ENCODE results near the gene PARD3. TPM values are rescaled to one million over a fixed set of nuclear protein-coding genes. Genes with fewer than 3 reads are reported as not detected.

Gene PARD3
- total RNA-seq, 2 donors from 2014 or later: 23.1 to 29.7 TPM

DNA sequence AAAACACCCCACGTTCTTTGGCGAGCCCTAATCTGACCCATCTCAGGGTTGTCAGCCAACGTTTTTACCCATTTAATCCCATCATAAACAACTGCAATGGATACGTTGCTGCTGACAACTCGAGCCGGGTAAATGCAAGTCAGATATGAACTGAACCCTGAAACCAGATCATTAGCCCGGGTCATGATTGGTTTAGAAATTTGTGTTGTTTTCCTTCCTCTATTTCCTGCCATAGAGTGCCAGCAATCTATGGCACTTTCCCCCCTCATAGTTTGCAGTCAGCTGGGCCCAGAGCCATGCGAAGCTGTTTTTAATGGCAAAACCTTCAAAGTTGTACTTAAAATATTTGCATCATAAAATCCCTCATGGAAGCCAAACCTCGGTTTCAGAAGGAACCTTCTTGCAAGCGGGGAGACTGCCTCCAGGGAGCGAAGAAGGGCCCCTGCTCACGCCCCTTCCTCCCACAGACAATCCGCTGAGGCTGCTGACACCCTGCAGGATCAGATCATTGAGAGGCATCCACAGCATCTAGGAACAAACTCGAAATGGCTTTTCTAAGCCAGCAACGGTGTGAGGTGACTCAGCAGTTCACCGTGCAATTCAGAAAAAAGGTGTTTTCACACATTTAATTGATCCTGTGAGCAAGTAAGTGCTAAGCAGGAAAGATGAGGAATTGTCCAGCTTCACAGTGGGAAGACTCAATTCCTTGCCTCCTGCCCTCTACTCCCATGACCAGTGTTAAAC lies 710.1 kb downstream of the PARD3 start:
- intact Hi-C loops (cut with DNase I): no loop called here
- DNase-seq (no peak), ATAC-seq (no peak)

DNA sequence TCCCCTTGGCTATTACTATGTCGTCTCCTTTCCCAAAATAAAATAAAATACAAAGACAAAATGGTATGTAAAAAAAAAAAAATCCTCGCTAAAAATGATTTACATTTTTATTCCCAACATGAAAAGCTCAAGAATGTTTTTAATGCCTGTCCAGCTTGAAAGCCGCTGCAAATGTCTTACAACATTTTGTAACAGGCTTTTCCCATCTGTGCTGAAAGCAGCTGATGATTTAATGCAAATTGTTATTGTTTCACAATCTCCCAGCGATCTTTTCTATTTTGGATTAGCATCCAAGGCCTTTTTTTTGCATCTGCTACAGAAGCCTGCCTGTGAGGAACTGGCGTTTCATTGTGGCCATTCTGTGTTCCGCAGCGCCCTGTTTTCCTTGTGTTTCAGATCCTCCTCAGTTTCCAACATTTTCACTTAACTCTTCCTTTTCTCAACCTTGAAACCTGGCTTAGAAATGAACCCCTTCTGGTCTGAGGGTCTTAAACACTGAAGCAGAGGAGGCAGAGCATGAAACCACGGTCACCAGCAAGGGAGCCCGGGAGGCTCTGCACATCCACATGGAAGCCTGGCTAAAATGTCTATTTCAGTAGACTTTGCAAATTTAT lies 712.1 kb downstream of the PARD3 start:
- no peak for DNase-seq
- intact Hi-C loops (cut with DNase I): no loop called here
- peak in 1 of 2 donors; percentile 16 for ATAC-seq

DNA sequence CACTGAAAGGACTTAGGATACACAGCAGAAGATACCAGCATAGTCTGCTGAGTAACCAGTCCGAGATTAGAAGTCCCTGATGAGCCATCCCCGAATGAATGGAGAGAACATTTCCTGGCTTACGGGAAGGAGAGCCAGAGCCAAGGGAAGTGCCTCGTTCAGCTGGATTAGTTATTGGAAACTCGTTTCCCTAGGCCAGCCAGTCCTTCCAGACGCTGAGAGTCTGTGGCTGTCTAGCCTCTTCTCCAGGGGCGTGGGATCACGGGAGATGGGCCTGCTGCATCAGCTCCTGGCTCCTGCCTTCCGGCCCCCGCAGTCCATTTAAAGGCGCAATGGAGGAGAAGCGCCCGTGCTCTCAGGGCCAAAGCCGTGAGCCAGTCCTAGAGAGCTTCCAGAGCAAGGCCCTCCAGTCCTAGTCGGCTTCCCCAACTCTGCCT lies 712.8 kb downstream of the PARD3 start:
- DNase-seq (peak; percentile 80), ATAC-seq (peak; percentile 93 to 97)
- intact Hi-C loops (cut with DNase I): no loop called here

DNA sequence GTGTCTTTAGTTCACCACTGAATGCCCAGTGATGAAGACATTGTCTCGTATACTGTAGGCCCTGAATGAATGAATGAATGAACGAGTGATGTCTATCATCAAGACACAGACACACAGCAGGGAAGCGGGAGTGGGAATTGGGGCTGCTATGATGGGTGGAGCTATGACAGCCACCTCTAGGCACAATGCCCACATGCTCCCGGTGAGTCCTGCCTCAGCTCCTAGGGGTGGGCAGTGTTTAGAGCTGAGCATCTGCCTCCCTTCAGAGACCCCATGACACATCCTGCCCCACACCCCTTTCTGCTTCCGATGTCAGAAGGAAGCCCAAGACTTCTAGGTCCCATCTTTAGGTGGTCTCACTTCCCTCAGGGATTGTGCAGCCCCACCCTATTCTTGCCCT lies 714.1 kb downstream of the PARD3 start:
- DNase-seq: no peak
- intact Hi-C loops (cut with DNase I): no loop called here
- ATAC-seq: no peak

DNA sequence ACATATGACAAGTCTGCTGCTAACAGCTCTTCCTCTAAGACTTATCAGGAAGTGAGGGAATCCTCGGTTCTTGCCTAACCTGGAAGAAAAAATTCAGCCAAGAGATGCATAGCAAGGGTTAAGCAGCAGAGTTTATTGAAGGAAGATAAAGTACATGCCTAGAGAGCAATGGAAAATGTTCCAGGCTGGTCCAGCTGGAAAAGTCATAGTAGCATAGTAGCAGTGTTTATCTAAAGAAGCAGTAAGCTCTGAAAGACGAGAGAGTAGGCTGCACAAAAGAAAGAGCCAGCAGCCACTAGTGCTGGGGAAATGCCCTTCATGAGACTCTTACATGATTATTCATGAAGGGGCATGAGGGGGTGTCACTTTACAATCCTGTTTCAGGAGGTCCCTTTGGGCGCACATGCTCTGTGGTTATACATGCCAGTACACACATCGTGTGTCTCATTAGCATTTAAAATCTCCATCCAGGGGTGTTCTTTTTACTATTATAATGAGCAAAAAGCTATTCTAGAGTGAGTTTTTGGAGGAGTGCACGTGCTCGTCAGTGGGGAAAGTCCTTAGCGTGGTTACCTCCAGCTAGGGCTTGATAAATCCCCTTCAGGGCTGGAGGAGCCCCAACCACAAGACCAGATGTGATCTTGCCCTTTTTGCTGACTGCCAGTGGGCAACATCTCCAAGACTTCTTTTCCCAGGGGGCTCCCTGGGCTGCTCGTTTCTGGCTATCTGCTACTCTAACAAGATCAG lies 716.1 kb downstream of the PARD3 start:
- no peak for DNase-seq
- intact Hi-C loops (cut with DNase I): no loop called here
- peak; percentile 8 to 27 for ATAC-seq

DNA sequence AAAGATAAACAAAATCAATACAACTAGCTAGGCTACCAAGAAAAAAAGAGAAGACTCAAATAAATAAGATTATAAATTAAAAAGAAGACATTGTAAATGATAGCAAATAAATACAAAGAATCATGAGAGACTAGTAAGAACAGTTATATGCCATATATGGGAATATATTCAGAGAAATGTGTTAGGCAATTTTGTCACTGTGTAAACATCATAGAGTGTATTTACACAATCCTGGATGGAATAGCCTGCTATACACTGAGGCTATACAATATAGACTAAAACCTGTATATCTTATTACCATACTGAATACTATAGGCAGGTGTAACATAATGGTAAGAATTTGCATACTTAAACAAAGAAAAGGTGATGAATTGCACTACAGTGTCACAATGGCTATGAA lies 717.4 kb downstream of the PARD3 start:
- intact Hi-C loops (cut with DNase I): no loop called here
- DNase-seq (no peak), ATAC-seq (no peak)

DNA sequence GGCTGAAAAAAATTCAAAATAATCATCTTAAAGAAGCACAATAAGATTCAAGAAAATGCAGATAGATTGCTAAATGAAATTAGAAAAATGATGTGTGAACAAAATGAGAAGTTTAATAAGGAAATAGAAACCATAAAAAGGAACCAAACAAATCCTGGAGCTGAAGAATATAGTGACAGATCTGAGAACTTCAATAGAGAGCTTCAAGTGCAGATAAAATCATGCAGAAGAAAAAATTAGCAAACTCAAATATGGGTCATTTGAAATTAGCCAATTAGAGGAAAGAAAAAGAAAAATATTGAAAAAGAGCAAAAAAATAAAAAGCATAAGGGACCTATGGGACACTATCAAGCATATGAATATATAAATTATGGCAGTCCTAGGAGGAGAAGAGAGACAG lies 720.1 kb downstream of the PARD3 start:
- DNase-seq (no peak), ATAC-seq (no peak)
- intact Hi-C loops (cut with DNase I): no loop called here

DNA sequence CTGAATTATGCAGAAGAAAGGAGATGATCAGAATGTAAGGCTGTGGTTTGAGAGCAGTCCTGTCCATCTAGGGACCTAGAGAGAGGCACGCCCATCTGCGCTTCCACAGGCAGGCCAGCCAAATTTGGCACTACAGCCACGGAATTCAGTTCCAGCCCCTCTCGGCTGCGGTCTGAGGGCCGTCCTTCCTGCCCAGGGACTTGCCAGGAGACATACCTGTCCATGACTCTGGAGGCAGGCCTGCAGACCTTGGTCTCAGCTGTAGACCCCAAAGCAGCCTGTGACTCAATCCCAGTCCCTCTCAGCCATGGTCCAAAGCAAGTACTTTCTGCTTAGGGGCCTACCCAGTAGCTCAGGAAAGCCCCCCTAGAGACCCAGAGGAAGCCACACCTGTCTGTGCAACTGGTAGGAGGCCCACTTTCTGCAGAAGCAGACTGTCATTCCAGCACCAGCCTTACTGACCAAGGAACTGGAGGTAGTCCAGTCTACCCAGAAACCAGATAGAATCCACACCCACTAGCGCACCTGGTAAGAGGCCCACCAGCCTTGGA lies 720.9 kb downstream of the PARD3 start:
- no peak for DNase-seq
- ATAC-seq: no peak
- intact Hi-C loops (cut with DNase I): no loop called here

DNA sequence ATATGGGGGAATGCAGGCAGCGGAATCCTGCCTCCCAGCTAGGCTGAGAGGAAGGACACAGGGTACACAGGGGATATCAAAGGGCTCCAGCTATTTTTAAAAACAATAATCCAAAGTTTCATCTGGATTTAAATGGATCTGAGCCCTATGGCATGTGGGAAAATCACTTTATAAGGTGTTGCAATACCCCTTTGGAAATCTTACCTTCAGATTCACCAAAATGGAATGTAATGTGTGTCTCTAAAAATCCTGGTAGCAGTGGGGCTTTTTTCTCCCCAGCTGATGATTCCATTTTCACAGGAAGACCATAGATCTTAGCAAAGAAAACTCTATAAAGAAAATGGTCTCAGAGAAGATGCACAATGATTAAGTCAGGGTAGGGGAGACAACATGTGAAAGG lies 722.2 kb downstream of the PARD3 start:
- intact Hi-C loops (cut with DNase I): no loop called here

DNA sequence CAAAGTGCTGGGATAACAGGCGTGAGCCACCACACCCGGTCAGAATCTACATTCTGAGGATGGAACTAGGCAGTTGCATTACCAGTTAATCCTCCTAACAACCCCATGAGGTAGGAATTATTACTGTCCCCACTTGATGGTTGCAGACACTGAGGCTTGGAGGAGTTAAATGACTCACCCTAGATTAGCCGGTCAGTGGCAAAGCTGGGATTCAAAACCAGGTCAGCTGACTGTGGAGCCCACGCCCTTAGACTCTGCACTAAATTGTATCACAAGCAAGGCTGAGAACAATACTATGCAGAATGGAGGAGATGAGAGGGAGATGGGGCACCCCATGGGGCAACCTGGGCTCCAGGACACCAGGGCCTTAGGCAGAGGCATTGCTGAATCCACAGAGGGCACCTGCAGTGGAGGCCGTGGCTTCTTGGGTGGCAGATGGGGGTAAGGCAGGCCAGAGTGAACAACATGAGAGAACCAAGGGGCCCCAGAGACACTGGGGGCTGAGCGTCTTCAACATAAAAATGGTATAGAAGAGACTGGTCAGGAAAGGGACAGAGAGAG lies 723.4 kb downstream of the PARD3 start:
- intact Hi-C loops (cut with DNase I): no loop called here
- DNase-seq: no peak
- no peak for ATAC-seq

More for the DNA sequence above, 722.2 kb downstream of the PARD3 start:
- no peak for DNase-seq
- no peak for ATAC-seq

DNA sequence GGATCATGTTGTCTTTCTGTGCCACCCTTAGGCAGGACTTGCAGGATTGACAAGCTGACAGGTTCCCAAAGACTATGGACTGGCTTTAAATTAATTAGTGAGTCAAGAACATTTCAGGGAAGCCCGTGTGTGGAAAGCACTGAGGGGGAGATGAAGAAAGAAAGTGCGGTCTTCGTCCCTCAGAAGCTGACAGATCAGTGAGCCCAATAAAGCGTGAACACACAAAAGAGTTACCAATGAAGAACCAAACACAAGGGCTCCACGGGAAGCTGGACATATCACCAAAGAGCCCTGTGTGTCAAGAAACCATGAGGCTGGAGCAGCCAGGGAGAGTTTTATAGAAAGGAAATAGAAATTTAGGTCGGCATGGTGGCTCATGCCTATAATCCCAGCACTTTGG lies 725.8 kb downstream of the PARD3 start:
- no peak for ATAC-seq
- no peak for DNase-seq
- intact Hi-C loops (cut with DNase I): no loop called here

DNA sequence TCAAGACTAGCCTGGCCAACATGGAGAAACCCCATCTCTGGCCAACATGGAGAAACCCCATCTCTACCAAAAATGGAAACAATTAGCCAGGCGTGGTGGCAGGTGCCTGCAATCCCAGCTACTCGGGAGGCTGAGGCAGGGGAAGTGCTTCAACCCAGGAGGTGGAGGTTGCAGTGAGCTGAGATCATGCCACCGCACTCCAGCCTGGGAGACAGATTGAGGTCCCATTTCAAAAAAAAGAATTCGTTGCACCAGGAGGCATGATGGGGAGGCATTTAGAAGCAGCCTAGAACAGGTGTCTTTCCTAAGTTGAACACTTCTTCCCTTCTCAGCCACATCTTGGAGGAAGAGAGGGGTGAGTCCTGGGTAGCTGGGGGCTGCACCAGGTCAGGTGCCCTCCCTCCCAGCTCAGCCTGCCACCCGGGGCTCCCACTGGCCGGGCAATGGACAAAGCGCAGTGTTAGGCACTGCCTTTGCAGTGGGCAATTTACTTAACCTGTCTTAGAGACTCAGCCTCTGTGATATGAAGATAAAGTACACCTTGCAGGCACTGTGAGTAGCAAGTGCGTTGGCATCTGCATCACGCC lies 726.8 kb downstream of the PARD3 start:
- intact Hi-C loops (cut with DNase I): no loop called here
- ATAC-seq (no peak), DNase-seq (no peak)

DNA sequence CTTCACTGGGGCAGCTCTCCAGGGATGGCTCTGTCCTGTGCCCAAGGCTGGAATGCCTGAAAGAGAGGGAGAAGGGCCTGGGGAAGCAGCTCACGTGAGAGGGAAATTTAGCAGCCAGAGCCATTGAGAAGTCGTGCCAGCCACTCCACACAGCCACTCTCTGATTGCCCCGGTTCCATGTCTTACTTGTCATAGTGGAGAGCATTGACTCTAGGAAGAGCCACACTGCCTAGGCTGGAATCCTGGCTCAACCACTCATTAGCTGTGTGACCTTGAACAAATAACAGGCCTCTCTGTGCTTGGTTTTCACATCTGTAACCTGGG lies 728.0 kb downstream of the PARD3 start:
- ATAC-seq (no peak), DNase-seq (no peak)
- intact Hi-C loops (cut with DNase I): no loop called here

DNA sequence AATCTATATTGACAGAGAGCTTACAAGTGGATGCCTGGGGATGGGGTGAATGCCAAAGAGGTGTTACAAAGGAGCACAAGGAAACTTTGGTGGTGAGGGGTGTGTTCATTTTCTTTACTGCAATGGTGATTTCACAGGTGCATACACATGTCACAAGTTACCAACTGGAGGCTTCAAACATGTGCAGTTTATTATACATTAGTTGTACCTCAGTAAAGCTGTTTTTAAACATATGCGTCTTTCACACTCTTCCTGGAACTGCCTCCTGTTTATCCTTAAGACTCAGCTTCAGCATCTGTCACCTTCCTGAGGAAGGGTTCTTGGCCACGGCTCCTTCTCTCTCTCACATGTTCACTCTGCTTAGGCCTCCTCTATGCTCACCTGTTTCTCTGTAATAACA lies 731.5 kb downstream of the PARD3 start:
- ATAC-seq (no peak), DNase-seq (no peak)
- intact Hi-C loops (cut with DNase I): no loop called here

DNA sequence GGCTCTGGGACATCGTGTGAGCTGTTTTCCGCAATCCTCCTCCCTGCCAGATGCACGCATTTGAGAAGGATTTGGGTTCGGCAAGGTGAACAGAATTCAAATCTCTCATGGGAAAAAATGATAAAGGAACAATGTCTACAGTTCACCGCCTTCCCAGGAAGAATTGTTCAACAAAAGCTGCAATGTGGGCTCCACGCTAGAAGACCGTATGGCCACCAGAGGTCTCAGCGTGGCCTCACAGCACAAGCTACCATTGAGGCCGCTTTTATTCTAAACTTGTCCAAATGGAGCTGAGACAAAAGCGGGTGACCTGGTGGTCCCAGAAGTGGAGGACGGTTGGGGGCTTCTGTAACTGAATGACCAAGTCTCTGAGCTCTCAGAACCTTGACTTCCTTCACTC lies 733.1 kb downstream of the PARD3 start:
- DNase-seq: no peak
- ATAC-seq: no peak
- intact Hi-C loops (cut with DNase I): no loop called here

DNA sequence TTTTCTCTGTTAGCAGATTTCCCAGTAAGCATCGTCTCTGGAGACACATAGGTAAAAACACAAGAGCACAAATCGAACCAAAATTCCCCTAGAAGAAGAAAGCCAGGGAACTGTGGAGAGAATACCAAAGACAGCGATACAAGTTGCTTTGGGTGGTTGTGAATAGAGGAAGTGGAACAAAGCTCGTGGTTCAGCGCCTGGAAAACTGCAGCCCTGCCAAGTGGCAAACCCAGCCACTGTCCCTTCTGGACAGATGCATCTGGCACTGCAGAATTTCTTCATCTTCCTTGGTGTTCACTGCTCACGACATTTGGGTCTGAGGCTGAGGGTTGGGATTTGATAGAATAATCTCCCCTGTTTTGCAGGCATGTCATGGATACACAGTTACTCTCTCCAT lies 733.8 kb downstream of the PARD3 start:
- intact Hi-C loops (cut with DNase I): no loop called here
- ATAC-seq (no peak), DNase-seq (no peak)

DNA sequence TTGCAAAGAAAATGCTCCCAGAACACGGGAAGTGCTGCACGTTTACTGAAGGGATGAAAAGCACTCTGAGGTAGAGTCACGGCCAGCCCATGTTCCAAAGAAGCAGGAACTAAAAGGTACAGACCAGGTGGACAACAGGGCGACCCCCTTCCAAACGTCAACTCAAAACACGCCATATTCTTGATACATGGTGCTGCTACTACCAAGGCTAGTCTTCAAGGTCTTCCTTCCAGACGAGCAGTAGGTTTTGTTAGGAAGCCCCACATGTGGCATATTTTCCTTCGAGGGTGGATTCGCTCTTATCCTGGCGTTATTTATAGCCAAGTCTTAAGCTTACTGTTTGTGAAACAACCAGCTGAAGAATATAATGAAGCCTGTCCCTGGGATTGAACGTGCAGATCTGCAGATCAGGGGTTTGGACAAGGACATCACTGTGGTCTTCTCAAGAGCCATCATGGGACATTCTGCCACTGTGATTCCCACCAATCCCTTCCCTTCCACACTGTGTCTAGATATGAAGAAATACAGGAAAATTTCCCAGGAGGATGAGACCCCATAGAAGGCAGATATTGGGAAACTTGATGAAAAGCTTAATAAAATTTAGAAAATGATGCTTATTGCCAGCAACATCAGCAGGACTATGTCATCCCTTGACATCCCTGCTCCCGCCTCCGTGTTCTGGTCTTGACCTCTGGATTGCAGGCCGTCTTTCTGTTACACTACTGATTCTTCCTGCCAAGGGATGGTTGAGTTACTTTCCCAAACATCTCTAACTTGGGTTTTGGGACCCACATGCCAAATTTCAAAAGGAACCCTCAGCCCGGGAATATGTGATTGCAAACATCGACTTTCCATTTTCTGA lies 734.4 kb downstream of the PARD3 start:
- peak; percentile 36 to 40 for ATAC-seq
- intact Hi-C loops (cut with DNase I): no loop called here
- DNase-seq: peak; percentile 41

DNA sequence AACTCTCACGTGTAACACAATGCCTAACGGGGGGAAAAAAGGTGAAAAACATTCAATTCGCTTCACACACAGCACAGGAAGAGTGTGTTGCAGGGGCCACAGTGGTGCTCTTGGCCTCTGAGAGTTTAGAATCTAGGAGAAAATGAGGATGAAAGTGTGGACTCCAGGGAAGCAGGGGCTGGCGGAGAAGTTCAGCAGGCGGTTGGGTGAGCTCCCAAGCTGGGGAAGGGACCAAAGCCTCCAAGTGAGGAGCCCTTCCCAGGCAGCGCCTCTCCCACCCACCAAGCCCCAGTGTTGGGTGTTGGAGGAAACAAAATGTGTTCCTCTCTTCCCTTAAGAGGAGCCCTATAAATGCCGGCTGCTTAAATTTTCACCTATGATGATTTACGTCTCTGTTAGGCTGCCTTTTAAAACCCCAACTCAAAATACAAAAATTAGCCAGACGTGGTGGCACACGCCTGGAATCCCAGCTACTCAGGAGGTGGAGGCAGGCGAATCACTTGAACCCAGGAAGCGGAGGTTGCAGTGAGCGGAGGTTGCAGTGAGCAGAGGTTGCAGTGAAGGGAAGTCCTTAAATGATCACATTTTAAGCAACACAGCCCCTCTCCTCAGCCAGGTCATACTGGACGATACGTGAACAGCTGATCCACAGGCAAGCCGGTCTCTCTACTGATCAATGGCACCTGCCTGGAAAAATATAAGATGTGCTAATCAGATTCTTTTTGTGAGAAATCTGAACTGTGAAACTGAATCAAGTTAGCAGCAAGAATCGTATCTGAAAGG lies 735.2 kb downstream of the PARD3 start:
- no peak for DNase-seq
- intact Hi-C loops (cut with DNase I): no loop called here

More for the DNA sequence above, 735.2 kb downstream of the PARD3 start:
- ATAC-seq: no peak
